ENCODE data around the gene RAP2A. TPM values are rescaled to one million over a fixed set of nuclear protein-coding genes. Genes with fewer than 3 reads are reported as not detected.

Gene RAP2A
- total and polyA plus RNA-seq, 4 donors: 7.5 to 46.0 (median 23.7) TPM

Small RNAs within 50 kb of the gene (small RNA-seq; reads per million reads assigned to genes)
- not detected for gene AL442067.1 (ENCODE audit: low replicate concordance)

Other genes starting within 250 kb of the RAP2A start
- 100 to 1,000 TPM in 1 of 2 donors, 10 to 100 TPM in 1; 59.3 to 108 TPM for gene MBNL2, start 211.8 kb upstream of the RAP2A start, total RNA-seq
- 10 to 100 TPM; 13.3 to 19.3 TPM for gene MBNL2, start 211.8 kb upstream of the RAP2A start, polyA plus RNA-seq